AG04449 (cell line): ENCODE measurements around the gene ACOX3.
A peak's percentile ranks its signal among the peaks of the same experiment; 100 is the strongest.

ENCODE experiments used
- CTCF ChIA-PET: fragments of 350-600 bp; formaldehyde crosslinking; extraction: SDS; loops from one replicate; lab custom pipeline; 2021; ENCODE audit warnings: antibody characterized with exemption; lab: Yijun Ruan, JAX
- POLR2A ChIA-PET: fragments of 400-600, 350-600 bp; formaldehyde crosslinking; extraction: SDS; loops from one replicate; lab custom pipeline; 2020; ENCODE audit warnings: antibody characterized with exemption, inconsistent platforms; lab: Yijun Ruan, JAX
- DNase-seq: peaks from one replicate; pipeline ENCODE4 v3.0.0-alpha.2; 2010; ENCODE audit warnings: low read depth, low spot score
- H3K4me3 ChIP-seq: 2 replicates; pipeline ENCODE4 v1.5.1; 2011; ENCODE audit warnings: low read depth, mild to moderate bottlenecking, control low read depth, low read length
- TF ChIP-seq, protein P1 (sequence below): IDR thresholded peaks from one replicate; pipeline ENCODE4 v1.5.1; 2011; ENCODE audit warnings: mild to moderate bottlenecking, moderate library complexity, low read length, control low read depth, inconsistent platforms; ENCODE audit not compliant: insufficient read depth; ENCODE audit errors: missing control alignments

The ACOX3 gene

DNA sequence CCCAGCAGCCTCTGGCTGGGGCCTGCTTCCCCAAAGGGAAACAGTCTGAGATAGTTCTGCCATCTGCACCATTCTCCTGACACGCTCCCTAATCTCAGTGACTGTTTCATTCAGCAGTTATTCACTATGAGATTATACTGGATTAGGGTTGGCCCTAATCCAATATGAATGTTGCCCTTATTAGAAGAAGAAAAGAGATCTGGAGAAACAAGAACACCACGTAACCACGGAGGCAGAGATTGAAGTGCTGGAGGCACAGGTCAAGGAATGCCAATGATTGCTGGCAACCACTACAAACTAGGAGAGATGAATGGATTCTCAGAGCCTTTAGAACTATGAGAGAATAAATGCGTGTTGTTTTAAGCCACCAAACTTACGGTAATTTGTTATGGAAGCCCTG, 7.4 kb downstream of the ACOX3 start:
- DNase-seq = no peak
- TF ChIP-seq, protein P1, sequence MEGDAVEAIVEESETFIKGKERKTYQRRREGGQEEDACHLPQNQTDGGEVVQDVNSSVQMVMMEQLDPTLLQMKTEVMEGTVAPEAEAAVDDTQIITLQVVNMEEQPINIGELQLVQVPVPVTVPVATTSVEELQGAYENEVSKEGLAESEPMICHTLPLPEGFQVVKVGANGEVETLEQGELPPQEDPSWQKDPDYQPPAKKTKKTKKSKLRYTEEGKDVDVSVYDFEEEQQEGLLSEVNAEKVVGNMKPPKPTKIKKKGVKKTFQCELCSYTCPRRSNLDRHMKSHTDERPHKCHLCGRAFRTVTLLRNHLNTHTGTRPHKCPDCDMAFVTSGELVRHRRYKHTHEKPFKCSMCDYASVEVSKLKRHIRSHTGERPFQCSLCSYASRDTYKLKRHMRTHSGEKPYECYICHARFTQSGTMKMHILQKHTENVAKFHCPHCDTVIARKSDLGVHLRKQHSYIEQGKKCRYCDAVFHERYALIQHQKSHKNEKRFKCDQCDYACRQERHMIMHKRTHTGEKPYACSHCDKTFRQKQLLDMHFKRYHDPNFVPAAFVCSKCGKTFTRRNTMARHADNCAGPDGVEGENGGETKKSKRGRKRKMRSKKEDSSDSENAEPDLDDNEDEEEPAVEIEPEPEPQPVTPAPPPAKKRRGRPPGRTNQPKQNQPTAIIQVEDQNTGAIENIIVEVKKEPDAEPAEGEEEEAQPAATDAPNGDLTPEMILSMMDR = no peak
- CTCF ChIA-PET = no interaction called here
- no peak overlapping the region for H3K4me3 ChIP-seq
- POLR2A ChIA-PET = no interaction called here

DNA sequence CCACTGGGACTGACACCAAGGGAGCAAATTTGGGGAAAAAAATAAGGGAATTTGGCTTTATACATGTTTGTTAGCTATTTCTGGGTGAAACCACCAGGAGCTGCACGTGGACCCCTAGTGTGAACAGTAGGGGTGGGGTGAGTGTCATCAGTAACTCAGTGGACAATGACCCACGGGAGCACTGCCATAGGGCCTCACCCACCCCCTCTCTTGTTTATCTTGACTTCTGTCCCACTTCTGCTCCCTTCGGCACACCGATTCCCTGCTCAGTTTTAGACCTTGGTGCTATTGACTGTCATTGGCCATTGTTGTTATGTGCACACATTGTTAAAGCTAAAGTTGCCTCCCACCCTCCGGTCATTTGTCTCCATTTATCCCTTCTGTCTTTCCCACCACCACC, 9.0 kb downstream of the ACOX3 start:
- no peak overlapping the region for H3K4me3 ChIP-seq
- TF ChIP-seq, protein P1 = no peak
- POLR2A ChIA-PET = no interaction called here
- CTCF ChIA-PET = interaction anchor here (0.7 to 1.2 kb wide), 3 partner anchors 9 to 189 kb away, joined by 3 to 4 read pairs (median 4); partner anchors contain the start of genes ACOX3 and TRMT44
- no peak for DNase-seq

DNA sequence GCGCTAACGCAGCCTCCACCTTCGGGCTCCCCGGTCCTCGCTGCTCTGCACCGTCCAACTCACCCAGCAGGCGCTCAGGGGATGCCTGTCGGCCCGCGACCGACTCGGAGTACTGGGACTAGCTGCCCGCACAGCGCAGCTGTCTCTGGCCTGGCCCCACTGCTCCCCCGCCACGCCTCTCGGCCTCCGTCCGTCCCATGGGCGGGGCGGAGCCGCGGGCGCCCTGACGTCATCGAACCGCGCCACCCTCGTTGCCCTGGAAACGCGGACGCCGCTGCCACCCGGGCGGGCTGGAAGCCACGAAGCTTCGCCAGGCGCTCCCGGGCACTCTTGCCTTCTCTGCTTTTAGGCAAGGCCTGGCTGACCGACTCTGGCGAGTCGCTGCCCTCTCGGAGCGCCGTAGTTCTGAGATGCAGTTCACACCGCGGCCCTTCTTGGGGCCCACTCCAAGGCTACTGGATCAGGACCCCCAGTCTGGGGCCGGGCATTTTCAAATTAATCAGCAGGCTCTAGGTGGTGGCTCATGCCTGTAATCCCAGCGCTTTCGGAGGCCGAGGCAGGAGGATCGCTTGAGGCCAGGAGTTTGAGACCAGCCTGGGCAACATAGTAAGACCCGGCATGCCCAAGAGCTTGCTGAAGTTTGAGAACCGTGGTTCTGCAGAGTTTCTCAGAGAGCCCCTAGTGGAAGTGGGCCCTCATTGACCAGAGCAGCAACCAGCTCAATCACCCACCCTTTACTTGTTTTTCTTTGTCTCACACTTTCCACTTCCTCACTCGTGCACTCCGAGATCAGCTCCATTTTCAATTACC, 12.0 kb downstream of the ACOX3 start:
- CTCF ChIA-PET = interaction anchor here (0.7 to 5.1 kb wide), 8 partner anchors 9 to 252 kb away, joined by 3 to 26 read pairs (median 6); no protein-coding TSS in a partner anchor
- H3K4me3 ChIP-seq = peak overlapping the region; percentile 88
- TF ChIP-seq, protein P1 = peak; percentile 58
- POLR2A ChIA-PET = interaction anchor here (0.7 to 1.7 kb wide), 5 partner anchors 12 to 270 kb away, joined by 3 to 10 read pairs (median 3); partner anchors contain the start of genes ACOX3 and TRMT44
- no peak for DNase-seq

DNA sequence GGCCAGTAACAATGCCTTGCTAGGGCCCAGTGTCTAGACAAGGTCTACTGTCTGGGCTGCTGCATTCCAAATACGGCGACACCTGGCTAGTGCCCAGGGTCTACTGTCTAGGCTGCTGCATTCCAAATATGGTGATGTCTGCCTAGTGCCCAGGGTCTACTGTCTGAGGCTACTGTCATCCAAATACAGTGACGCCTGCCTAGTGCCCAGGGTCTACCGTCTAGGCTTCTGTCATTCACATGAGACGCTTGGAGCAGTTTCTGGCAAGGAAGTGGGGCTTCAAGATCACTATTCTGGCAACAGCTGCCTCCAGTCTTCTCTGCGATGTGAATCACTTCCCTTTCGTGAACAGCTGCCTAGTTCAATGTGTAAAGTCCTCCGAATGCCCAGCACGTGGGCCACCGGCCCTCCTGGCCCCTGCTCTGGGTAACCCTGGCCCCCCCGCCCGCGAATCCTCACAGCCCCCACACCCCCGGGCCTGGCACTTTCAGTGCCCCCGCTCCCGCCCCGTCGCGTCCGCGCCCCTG, 12.7 kb downstream of the ACOX3 start:
- TF ChIP-seq, protein P1 = no peak
- ChIA-PET POLR2A (interaction anchor here (0.9 to 1.7 kb wide), 3 partner anchors 12 to 270 kb away, joined by 3 to 10 read pairs (median 3); partner anchors contain the start of genes ACOX3 and TRMT44), CTCF (interaction anchor here (0.7 to 5.1 kb wide), 7 partner anchors 8 to 251 kb away, joined by 3 to 26 read pairs (median 5); no protein-coding TSS in a partner anchor)
- H3K4me3 ChIP-seq = peak overlapping the region; percentile 88
- no peak for DNase-seq

DNA sequence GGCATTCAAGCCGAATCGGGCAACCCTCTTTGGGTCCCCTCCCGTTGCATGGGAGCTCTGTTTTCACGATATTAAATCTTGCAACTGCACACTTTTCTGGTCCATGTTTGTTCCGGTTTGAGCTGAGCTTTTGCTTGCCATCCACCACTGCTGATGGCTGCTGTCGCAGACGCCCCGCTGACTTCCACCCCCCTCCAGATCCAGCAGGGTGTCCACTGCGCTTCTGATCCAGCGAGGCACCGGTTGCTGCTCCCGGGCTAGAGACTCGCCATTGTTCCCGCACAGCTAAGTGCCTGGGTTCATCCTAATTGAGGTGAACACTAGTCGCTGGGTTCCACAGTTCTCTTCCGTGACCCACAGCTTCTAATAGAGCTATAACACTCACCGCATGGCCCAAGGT, 13.3 kb downstream of the ACOX3 start:
- CTCF ChIA-PET = interaction anchor here (1.0 to 5.1 kb wide), 4 partner anchors 10 to 250 kb away, joined by 5 to 26 read pairs (median 7); no protein-coding TSS in a partner anchor
- POLR2A ChIA-PET = interaction anchor here (1.7 kb wide), 1 partner anchor 12 kb away, joined by 3 read pairs; no protein-coding TSS in a partner anchor
- TF ChIP-seq, protein P1 = no peak
- H3K4me3 ChIP-seq = peak overlapping the region; percentile 88
- no peak for DNase-seq

DNA sequence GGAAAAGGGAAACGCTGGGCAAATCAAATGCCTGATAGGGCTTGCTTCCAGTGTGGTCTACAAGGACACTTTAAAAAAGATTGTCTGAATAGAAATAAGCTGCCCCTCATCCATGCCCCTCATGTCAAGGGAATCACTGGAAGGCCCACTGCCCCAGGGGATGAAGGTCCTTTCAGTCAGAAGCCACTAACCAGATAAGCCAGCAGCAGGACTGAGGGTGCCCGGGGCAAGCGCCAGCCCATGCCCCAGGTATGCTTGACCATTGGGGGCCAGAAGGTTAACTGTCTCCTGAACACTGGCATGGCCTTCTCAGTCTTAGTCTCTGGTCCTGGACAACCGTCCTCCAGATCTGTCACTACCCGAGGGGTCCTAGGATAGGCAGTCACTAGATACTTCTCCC, 17.7 kb downstream of the ACOX3 start:
- H3K4me3 ChIP-seq = no peak overlapping the region
- CTCF ChIA-PET = interaction anchor here (1.4 kb wide), 1 partner anchor 13 kb away, joined by 3 read pairs; no protein-coding TSS in a partner anchor
- TF ChIP-seq, protein P1 = no peak
- no peak for DNase-seq
- POLR2A ChIA-PET = no interaction called here
